ENCODE results near the gene NPPB. TPM values are rescaled to one million over a fixed set of nuclear protein-coding genes. Genes with fewer than 3 reads are reported as not detected.

Gene NPPB
- total and polyA plus RNA-seq, 2 of the 8 experiments (the other 6 are each of a cell fraction or from before 2014, with no cell fraction given), result 0.36 to 0.91 TPM

GRCh38 chr1:11860083-11860482, 1.3 kb upstream of the NPPB start (continued):
- TF ChIP-seq RXRA (IDR thresholded peaks at IDR 0.05; ENCODE audit: insufficient read depth, low read depth, low read length) (no peak), TCF12 (IDR thresholded peaks at IDR 0.05; ENCODE audit: low read depth, low read length) (no peak), HDAC6 (IDR thresholded peaks at IDR 0.05; ENCODE audit: low read depth, low read length) (no peak), NANOG (IDR thresholded peaks at IDR 0.05; ENCODE audit: insufficient read depth, low read depth, low read length, poor library complexity, severe bottlenecking) (no peak), TBP (IDR thresholded peaks at IDR 0.05; ENCODE audit: low read depth, low read length) (no peak)

All from H1 (cell line).